Activated CD4-positive, CD25-positive, alpha-beta regulatory T cell treated with anti-CD3 and anti-CD28 coated beads, Interleukin-2, amount 50 U/mL, for 16 hours (primary cell): ENCODE measurements around the gene ATP11A.
"Not testable (repeated sequence)": the region's sequence is repeated elsewhere in the genome, so short reads cannot be mapped to it uniquely, and the experiment has no call there.

Experiments
- DNase-seq: peaks from one replicate; pipeline ENCODE4 v3.0.0-alpha.2; 2020; ENCODE audit warnings: low read depth, low spot score

The ATP11A gene

DNA sequence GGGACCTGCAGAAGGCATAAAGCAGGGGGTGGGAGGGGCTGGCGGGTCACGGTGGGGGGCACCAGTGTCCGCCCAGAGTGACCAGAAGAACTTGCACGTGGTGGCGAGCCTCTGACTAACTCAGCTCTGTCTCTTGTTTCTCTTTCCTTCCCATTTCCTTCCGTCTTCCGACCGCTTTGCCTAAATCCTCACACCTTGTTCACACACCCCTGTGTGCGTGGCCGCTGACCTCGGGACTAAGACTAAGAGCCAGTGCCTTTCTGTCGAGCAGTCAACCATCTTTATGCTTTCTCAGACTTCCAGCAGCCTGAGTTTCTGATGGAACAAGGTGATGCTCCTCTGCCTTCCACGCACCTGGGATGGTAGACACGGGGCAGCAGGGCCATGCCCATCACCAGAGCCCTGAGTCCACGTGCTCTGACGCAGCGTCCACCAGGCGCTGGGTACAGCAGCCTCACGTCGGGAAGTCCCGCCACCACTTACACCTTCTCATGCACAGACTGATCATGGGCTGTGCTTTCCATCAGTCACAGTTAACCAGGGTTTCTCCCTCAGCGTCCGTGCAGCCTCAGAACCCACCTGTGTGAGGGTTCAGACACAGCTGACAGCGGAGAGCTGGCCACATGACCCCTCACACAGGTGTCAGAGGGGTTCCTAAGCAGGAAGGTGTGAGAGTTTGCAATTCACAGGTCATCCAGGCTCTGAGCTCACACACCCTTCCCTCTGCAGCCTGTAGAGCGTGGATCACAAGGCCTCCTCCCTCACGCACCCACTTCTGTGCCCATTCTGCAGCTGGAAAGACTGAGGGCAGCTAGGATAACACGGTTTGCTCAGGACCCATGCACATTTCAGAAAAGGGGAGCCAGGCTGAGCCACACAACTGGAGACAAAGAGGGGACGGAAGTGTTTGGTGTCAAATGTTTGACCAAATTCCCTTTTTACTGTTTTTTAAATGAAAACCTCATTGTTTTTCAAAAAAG is 188.4 kb downstream of the ATP11A start:
- DNase-seq = no peak

DNA sequence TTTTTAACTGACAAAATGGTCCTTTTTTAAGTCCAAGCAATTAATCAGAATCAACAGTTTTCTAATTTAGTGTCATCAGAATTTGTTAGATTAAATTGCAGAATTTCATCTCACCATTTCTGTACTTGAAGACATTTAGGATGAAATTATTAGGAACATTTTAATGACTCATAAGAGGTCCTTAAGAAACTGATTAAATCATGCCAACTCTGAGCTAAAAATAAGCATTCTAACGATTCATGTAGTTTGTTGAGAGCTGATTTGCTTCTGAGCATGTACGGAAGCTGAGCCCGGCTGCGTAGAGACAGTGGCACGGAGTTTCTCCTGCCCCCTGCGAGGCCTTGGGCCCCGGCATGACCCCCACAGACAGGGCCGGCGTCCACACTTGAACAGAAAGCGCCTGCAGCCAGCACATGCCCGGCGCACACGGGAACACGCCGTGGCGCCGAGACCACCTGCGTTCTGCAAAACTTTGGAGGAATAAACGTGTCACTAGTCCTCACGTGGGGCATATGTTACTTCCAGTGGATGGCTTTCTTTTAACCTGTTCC is 189.5 kb downstream of the ATP11A start:
- DNase-seq = no peak

DNA sequence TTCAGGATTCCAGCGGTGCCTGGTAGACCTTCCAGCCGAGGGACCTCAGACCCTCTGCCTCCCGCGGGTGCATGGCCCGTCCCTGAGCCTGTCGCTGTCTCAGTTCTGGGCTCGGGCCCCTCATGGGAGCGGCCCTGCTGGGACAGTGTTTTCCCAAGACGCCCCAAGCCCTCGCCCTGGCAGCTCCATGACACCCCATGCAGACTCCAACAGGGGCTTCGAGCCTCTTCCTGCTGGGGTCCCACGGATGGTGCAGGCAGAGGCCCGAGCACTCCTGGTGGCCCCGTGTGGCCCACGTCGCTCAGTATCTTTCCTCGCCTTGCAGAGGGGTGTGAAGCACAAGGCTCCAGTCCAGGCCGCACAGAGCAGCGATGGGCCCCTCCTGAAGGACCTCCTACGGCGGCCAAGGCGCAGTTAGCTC is 190.4 kb downstream of the ATP11A start:
- DNase-seq = no peak

DNA sequence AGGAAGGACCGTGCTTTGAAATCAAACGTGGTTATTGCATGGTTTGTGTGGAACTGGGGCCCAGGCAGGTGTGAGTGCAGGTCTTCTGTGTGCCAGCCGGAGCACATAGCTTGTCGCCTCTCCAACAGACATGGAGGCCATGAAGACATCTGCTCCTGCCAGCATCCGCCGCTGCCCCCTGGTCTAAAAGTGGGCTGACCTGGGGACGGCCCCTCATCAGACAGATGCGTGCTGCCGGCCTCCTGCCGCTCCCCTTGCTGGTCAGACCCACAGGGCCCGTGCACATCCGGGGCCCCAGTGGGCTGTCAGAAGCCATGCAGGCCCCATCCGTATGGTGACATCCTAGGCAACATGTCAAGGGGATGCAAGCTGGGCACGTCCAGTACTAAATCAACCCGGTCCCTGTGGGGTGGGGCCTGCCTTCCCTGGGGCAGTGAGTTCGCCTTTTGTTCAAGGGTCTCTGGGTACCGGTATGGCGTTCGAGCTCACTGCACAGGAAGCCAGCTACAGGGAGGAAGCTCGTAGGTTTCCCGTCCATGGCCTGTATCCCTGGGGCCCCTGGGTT is 191.2 kb downstream of the ATP11A start:
- no peak for DNase-seq

DNA sequence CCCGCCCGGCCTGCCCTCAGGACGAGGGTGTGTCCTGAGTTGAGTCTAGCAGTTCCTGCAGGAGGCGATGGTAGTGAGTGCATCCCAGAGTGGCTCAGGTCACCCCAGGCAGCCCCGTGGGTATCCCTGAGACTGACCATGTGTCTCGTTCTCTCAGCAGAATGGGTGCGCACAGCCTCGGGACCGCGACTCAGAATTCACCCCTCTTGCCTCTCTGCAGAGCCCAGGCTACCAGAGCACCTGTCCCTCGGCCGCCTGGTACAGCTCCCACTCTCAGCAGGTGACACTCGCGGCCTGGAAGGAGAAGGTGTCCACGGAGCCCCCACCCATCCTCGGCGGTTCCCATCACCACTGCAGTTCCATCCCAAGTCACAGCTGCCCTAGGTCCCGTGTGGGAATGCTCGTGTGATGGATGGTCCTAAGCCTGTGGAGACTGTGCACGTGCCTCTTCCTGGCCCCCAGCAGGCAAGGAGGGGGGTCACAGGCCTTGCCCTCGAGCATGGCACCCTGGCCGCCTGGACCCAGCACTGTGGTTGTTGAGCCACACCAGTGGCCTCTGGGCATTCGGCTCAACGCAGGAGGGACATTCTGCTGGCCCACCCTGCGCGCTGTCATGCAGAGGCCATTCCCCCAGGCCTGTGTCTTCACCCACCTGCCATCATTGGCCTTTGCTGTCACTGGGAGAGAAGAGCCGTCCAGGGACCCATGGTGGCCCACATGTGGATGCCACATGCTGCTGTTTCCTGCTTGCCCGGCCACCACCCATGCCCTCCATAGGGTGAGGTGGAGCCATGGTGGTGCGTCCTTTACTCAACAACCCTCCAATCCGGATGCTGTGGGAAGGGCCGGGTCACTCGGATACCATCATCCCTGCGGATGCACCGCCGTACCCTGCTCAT is 192.1 kb downstream of the ATP11A start:
- DNase-seq = no peak

DNA sequence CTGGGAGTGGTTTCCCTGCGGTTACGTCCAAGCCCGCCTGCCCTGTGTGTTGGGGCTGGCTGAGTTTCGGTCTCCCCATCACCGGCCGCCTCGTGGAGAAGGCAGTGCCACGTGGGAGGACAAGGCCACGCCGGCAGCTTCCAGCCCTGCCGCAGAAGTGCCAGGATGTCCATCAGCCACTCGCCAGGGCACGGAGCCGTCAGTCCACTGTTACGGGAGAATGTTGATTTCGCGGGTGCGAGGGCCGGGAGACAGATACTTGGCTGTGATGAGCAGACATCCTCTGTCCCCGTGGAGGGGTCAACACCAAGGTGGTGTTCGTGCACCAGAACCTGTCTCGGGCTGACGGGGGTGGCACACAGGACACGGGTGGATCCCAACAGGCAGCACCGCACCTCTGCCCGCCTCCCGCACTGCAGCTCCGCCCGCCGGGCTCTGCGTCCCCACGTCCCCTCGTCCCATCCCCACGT is 192.8 kb downstream of the ATP11A start:
- no peak for DNase-seq

DNA sequence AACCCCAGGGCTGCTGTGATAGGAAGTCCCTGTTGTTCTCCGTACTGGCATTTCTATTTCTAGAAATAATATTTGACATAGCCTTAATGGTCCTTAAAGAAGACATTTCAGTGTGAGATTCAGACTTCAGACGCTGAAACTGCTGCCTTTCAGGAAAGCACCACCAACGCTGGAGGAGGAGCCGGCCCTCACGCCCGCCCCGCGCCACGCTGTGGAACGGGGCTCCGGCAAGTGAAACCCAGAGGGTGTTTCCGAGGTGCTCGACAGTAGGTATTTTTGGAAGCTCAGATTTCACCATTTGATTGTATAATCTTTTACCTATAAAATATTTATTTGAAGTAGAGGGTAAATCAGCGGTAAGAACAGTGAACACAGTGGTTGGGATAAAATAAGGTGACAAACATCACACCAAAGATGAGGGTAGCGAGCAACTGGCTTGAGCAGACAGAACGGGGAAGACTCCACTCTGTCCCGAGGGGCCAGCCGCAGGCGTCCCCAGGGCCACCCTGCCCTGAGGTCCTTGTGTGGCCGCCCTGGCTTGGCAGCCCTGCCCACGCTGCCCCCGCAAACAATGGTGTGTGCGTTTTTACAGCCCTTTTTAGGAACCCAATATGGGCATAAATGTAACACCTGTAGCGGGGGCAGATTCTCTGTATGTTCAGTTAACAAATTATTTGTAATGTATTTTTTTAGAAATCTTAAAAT is 193.6 kb downstream of the ATP11A start:
- DNase-seq = no peak

DNA sequence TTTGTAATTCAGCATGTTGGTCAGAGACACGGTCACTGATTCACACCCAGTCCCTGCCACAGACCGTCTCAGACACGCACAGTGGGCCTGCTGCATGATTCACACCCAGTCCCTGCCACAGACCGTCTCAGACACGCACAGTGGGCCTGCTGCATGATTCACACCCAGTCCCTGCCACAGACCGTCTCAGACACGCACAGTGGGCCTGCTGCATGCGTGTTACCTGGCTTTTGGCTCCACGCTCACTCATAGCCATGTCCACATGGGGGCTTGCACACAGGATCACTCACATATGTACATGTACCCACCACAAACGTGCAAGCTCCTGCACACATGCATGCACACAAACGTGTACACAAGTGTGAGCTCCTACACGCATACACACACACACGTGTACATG is 194.9 kb downstream of the ATP11A start:
- DNase-seq = not testable (repeated sequence)

DNA sequence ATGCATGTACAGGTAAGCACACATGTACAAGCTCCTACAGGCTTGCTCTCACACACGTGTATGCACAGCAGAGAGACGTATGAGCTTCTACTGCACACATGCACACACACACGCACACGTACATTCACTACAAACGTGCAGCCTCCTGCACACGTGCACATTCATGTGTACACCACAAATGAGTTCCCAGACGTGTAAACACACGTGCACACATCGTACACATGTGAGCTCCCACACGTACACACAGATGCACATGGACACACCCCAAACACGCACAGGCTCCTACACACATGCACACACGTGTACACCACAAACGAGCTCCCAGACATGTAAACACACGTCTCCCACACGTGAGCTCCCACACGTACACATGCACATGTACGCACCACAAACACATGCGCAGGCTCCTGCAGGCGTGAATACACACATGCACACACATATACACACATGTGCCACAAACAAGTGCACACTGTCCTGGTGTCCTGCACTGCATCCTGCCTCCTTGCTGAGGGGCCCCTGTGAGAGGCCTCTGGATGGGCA is 195.5 kb downstream of the ATP11A start:
- DNase-seq = no peak

DNA sequence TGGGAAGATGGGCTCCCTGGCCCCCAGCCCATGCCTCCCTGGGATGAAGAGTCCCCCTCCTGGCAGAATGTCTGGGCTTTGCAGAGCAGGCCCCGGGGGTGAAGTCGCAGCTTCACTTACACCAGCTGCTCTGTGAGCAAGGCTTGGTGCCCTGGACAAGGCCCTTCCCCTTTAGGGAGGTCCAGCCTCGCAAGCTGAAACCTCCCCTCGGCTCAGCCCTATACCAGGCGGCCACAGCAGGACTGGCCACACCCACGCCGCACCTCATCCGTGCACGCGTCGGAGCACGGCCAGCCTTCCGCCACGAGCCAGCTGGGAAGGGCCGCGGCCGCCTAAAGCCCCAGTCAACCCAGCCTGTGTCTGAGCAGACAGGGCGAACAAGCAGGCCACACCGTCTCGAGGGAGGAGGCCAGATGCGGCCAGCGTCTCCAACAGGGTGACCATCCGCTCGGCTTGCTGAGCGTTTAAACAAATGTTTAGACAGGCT is 196.0 kb downstream of the ATP11A start:
- no peak for DNase-seq

DNA sequence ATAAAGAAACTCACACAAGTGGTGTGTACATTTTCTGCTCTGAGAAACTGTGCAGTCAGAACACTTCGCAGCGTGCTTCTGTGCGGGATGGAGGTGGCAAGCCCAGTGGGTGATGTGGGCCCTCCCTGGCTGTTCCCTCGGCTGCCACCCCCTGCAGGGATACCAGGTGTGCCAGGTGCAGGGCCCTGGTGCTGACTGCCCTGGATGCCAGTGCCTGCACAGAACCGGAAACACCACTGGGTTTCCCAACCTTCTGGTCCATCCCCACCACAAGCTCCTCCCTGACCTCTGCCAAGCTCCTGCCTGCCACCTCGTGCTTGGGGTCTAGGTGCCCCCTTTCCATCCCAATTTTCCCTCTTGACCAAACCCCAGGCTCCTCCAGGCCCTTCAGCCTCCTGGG is 197.3 kb downstream of the ATP11A start:
- no peak for DNase-seq

DNA sequence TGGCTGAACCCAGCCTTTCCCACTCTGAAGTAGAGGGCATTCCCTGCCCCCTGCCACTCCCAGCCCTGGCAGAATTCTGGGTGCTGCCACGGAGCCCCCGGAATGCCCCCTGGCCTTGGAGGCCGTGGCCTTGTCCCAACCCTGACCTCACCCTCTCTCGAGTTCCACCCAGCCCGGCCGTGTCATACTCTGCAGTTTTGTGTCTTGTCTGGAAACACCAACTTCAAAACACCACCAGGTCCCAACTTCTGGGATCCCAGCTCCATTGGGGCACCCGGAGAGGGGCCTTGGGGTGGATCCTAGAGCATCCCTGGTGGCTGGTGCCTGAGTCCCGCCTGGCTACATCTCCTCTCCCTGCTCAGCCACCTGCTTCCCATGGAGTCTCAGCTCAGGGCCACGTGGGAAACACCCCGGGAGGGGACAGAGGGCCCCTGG is 197.7 kb downstream of the ATP11A start:
- no peak for DNase-seq

DNA sequence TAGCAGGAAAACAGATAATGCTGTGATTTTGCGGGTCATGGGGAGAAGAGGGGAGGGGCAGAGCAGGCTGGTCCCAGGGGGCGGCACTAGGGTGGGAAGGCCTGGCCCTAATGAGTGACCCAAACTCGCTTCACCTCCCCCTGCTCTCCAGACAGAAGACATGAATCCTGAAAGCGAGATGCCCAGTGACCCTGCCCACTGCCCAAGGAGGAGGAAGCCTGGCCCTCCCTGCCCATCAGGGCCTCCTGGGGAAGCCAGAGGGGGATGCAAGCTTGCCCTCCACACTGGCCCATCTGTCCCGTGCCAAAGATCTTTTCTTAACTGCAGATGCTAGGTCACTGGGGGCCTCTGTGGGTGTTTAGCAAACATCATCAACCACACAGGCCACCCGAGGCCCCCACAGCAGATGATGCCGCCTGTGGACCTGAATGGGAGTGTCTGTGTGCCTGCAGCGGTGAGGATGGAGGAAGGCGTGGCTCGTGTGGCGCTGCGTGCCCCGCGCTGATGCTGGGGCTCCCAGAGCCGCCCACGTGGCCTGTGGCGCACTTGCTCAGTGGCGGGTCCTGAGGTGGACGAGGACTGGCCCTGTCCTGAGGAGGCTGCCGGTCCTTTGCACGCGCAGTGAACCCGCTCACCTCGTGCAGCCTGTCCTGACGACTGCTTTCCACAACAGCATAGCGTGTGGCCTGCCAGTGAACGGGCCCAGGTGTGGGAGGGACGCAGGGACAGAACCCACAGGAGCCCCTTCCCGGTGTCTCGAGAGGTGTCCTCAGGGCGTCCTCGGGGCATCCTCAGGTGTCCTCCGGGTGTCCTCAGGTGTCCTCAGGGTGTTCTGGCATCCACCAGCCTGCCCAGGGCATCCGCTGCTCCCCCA is 198.6 kb downstream of the ATP11A start:
- no peak for DNase-seq

DNA sequence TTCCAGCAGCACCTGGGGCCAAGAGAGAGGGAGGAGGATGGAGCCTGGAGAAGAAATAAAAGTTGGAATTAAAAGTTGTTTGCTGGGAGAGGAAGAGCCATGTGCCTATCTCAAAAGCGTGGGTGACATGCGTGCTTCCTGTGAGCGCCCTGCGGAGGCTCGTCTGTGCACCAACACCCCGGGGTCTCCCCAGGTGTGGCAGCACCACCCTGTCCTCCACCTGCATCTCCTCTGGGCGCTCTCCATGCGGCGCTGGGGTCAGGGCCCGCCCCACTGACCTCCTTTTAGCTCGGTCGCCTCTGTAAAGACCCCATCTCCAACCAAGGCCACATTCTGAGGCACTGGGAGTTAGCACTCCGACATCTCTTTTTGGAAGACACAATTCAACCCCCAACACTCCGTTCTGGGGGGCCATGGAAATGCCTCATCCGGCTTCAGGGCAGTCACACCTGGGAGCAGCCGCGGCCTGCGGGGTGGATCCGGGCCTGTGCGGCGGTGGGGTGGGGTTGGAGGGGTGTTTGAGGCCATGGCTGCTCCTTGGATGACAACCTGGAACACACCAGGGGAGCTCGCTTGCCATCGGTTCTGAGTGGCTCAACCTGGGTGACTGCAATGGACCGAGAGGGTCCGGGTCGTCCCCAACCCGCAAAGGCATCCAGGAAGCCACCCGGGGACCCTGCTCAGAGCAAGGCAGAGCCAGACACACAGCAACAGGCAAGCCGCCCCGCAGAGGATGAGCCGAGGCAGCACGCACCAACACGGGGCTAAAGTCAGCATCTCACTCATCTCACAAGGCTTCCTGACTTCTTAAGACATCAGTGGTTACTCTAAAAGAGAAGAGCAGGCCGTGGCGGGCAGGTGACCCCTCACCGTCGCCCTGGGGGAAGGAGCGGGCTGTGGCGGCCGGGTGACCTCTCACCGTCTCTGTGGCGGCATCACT is 199.8 kb downstream of the ATP11A start:
- DNase-seq = no peak

DNA sequence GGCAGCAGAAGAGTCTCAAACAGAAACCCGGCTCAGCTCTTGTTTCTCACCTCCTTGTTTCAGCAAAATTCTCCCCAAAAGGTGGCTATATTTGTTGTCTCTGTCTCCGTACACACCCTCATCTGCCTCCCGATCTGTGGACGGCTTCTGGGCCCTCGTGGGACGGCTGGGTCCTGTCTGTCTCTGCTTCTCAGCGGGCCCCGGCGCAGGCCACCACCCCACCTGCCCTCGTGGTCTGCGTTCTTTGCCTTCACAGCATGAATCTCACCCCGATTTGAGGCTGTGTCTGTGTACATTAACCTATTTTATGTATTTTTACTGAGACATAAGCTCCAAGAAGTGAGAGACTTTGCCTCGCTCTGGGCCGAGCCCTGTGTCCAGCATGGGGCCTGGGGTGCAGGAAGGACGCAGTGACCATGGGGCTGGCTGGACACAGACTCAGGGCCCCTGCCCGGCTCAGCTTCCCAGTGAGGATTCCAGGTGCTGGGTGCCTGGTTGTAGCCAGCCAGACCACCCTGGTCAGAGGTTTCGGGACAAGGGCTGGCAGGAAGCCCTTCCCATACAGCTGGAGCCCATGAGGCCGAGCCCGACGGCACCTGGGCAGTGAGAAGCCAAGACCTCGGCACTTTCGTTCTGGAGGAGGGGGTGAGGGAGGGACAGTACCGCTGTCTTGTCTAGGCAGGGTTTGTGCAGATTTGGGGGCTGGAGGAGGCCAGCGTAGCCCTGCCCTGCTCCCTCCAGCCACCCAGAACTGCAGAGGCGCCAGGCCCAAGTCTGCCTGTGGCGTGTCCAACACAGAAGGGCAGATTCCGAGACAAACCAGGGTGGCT is 200.7 kb downstream of the ATP11A start:
- DNase-seq = no peak

DNA sequence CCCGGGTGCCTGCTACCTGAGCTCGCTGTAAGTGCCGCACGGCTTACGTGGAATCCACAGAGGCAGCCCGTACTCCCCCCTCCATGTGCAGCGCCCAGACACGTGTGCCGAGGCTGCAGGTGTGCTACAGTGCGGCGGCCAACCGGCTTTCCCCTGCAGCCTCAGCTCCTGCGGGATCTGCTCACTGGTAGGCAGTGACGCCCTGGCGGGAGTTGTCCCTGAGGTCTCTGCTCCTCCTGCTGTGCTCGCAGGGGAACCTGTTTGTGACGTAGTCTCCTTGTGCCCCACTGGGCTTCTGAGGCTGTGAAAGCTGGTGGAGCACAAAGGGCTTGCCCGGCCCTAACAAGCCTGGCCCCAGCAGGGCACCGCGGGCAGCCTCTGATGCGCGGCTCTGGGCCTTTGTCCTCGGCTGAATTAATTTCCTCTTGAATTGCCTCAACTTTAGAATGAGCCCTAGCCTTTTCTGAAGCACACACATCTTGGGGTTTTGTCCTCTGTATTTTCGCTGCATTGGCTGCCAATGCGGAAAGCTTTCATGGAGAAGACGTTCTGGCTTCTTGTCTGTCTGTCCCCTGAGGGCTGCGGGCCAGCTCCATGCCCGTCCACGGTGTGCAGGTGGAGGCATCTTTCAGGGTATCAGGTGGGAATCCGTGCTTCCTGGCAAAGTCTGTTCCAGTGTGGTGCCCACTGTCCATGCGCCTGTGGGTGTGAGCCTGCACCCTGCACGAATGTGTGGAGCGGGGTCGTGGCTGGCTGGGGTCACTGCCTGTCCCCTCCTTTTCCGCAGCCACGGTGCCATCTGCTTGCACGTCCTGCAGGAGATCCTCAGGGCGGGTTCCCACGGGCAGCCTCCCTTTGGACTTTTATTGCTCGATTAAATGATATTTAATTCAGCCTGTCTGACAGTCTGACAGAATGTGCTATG is 201.9 kb downstream of the ATP11A start:
- DNase-seq = no peak
